ENCODE measurements around the gene ABCD1. TPM values are rescaled to one million over a fixed set of nuclear protein-coding genes. Genes with fewer than 3 reads are reported as not detected.

ABCD1 gene
- polyA plus RNA-seq, 1 donor from 2014 or later, result 3.6 TPM

DNA sequence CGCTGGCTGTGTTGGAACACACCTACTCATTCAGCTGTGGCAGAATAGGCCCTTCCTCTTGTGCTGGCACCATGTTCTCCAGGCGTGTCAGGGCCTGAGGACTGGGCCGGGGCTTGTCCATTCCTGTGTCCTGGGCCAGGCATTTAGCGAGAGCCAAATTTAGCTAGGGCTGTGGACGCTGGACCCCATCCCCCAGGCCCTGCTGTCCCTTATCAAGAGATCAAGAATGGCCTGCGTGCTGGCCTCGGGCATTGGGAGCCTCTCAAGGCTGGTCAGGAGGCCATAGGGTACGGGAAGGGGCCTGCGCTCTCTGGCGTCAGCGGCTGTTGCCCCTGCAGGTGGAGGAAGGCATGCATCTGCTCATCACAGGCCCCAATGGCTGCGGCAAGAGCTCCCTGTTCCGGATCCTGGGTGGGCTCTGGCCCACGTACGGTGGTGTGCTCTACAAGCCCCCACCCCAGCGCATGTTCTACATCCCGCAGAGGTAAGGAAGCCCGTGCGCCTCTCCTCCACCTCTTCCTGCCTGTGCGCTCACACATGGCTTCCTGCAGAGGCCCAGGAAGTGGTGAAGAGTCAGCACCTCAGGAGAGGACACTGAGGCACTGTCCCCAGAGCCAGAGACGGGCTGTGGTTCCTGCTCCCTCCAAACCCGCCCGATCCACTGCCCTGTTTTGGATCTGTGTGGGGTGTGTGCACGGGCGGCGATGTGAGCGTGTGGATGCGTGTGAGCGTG is 15.3 kb downstream of the ABCD1 start:
- no peak overlapping the region for H3K27ac ChIP-seq (ENCODE audit: low read length)
- H2AFZ ChIP-seq (ENCODE audit: low read depth, low read length), result no peak overlapping the region
- H3F3A ChIP-seq (ENCODE audit: insufficient read depth, low read length, poor library complexity, severe bottlenecking), result no peaks in the 10 kb centered on the region
- H3K79me2 ChIP-seq (replicated peaks; ENCODE audit: insufficient read depth, low read length), result no peaks in the 10 kb centered on the region
- no peaks in the 10 kb centered on the region for H3K9me3 ChIP-seq (ENCODE audit: low read length)
- TF ChIP-seq EP300 (conservative IDR thresholded peaks at IDR 0.05; ENCODE audit: poor library complexity, severe bottlenecking) (no peak), SMC3 (conservative IDR thresholded peaks at IDR 0.05; ENCODE audit: poor library complexity) (no peak)
- TF ChIP-seq, protein P1, sequence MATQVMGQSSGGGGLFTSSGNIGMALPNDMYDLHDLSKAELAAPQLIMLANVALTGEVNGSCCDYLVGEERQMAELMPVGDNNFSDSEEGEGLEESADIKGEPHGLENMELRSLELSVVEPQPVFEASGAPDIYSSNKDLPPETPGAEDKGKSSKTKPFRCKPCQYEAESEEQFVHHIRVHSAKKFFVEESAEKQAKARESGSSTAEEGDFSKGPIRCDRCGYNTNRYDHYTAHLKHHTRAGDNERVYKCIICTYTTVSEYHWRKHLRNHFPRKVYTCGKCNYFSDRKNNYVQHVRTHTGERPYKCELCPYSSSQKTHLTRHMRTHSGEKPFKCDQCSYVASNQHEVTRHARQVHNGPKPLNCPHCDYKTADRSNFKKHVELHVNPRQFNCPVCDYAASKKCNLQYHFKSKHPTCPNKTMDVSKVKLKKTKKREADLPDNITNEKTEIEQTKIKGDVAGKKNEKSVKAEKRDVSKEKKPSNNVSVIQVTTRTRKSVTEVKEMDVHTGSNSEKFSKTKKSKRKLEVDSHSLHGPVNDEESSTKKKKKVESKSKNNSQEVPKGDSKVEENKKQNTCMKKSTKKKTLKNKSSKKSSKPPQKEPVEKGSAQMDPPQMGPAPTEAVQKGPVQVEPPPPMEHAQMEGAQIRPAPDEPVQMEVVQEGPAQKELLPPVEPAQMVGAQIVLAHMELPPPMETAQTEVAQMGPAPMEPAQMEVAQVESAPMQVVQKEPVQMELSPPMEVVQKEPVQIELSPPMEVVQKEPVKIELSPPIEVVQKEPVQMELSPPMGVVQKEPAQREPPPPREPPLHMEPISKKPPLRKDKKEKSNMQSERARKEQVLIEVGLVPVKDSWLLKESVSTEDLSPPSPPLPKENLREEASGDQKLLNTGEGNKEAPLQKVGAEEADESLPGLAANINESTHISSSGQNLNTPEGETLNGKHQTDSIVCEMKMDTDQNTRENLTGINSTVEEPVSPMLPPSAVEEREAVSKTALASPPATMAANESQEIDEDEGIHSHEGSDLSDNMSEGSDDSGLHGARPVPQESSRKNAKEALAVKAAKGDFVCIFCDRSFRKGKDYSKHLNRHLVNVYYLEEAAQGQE (IDR thresholded peaks at IDR 0.05; ENCODE audit: borderline replicate concordance), result no peak
- TF ChIP-seq, protein P2, sequence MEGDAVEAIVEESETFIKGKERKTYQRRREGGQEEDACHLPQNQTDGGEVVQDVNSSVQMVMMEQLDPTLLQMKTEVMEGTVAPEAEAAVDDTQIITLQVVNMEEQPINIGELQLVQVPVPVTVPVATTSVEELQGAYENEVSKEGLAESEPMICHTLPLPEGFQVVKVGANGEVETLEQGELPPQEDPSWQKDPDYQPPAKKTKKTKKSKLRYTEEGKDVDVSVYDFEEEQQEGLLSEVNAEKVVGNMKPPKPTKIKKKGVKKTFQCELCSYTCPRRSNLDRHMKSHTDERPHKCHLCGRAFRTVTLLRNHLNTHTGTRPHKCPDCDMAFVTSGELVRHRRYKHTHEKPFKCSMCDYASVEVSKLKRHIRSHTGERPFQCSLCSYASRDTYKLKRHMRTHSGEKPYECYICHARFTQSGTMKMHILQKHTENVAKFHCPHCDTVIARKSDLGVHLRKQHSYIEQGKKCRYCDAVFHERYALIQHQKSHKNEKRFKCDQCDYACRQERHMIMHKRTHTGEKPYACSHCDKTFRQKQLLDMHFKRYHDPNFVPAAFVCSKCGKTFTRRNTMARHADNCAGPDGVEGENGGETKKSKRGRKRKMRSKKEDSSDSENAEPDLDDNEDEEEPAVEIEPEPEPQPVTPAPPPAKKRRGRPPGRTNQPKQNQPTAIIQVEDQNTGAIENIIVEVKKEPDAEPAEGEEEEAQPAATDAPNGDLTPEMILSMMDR (IDR thresholded peaks at IDR 0.05; ENCODE audit: poor library complexity, severe bottlenecking), result no peak
- no peak overlapping the region for H3K9ac ChIP-seq (ENCODE audit: low read length)
- no peaks in the 10 kb centered on the region for H3K9me2 ChIP-seq (ENCODE audit: insufficient read depth, low read length)
- H3K4me3 ChIP-seq (ENCODE audit: low read length), result no peak overlapping the region
- no peaks in the 10 kb centered on the region for H3K27me3 ChIP-seq (ENCODE audit: insufficient read depth, low read depth, low read length)
- no peaks in the 10 kb centered on the region for H3K36me3 ChIP-seq (ENCODE audit: insufficient read depth, low read length)
- no peak overlapping the region for H3K4me2 ChIP-seq (ENCODE audit: low read length)
- H4K20me1 ChIP-seq (ENCODE audit: insufficient read depth), result no peaks in the 10 kb centered on the region

DNA sequence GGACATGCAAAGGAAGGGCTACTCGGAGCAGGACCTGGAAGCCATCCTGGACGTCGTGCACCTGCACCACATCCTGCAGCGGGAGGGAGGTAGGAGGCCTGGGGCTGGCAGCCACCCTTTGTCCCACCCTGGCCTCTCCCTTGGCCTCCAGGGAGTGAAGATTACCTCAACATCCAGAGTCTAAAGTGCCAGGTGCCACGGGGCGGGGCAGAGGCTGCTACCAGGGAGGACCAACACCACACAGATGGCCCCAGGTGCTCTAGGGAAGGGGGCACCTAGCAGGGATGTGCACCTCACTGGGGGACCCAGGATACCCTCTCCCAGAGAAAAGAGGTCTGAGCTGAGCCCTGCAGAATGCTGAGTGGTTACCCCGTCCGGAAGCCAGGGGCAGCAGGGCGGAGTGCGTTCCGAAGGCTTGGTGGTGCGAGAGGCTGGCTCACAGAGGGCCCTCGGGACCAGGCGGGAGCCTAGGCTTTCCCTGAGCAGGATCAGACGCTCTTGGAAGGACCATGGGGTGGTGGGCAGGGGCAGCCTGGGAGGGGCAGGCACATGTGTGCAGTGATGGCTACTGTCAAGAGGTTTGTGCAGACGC is 16.1 kb downstream of the ABCD1 start:
- no peak overlapping the region for H3K27ac ChIP-seq (ENCODE audit: low read length)
- TF ChIP-seq EZH2 (IDR thresholded peaks at IDR 0.05; ENCODE audit: borderline replicate concordance, insufficient read depth, low read length, poor library complexity, severe bottlenecking), result no peak
- H3K9me2 ChIP-seq (ENCODE audit: insufficient read depth, low read length), result no peaks in the 10 kb centered on the region
- H3F3A ChIP-seq (ENCODE audit: insufficient read depth, low read length, poor library complexity, severe bottlenecking), result no peaks in the 10 kb centered on the region
- H3K9me3 ChIP-seq (ENCODE audit: low read length), result no peaks in the 10 kb centered on the region
- no peak overlapping the region for H2AFZ ChIP-seq (ENCODE audit: low read depth, low read length)
- H4K20me1 ChIP-seq (ENCODE audit: insufficient read depth), result no peaks in the 10 kb centered on the region
- H3K27me3 ChIP-seq (ENCODE audit: insufficient read depth, low read depth, low read length), result no peaks in the 10 kb centered on the region
- H3K9ac ChIP-seq (ENCODE audit: low read length), result no peak overlapping the region
- no peaks in the 10 kb centered on the region for H3K79me2 ChIP-seq (replicated peaks; ENCODE audit: insufficient read depth, low read length)
- H3K4me2 ChIP-seq (ENCODE audit: low read length), result no peak overlapping the region
- no peaks in the 10 kb centered on the region for H3K36me3 ChIP-seq (ENCODE audit: insufficient read depth, low read length)
- no peak overlapping the region for H3K4me3 ChIP-seq (ENCODE audit: low read length)

DNA sequence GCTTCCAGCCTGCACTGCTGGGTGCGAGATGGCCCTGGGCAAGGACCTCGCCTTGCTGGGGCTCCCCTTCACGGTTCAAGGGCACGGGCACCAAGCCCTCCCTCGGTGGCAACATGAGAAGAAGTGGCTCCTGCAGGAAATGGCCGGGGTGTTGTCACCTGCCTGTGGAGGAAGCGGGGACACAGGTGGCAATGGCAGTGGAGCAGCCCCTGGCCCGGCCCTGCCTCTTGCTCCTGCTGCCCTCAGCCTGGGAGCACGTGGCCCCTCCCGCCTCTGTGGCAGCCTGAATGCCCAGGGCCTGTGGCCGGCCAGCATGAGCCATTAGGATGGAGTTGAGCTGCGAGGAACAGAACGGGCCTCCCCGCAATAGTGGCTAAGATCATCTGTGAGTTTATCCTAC is 16.8 kb downstream of the ABCD1 start:
- no peaks in the 10 kb centered on the region for H4K20me1 ChIP-seq (ENCODE audit: insufficient read depth)
- H3K9ac ChIP-seq (ENCODE audit: low read length), result no peak overlapping the region
- H3K4me2 ChIP-seq (ENCODE audit: low read length), result no peak overlapping the region
- H3K27me3 ChIP-seq (ENCODE audit: insufficient read depth, low read depth, low read length), result no peaks in the 10 kb centered on the region
- no peaks in the 10 kb centered on the region for H3K36me3 ChIP-seq (ENCODE audit: insufficient read depth, low read length)
- H3K27ac ChIP-seq (ENCODE audit: low read length), result no peak overlapping the region
- no peaks in the 10 kb centered on the region for H3K9me2 ChIP-seq (ENCODE audit: insufficient read depth, low read length)
- H3K79me2 ChIP-seq (replicated peaks; ENCODE audit: insufficient read depth, low read length), result no peaks in the 10 kb centered on the region
- no peaks in the 10 kb centered on the region for H3F3A ChIP-seq (ENCODE audit: insufficient read depth, low read length, poor library complexity, severe bottlenecking)
- no peak overlapping the region for H2AFZ ChIP-seq (ENCODE audit: low read depth, low read length)
- TF ChIP-seq MXI1 (conservative IDR thresholded peaks at IDR 0.05; ENCODE audit: poor library complexity, severe bottlenecking), result no peak
- TF ChIP-seq POLR2AphosphoS5 (IDR thresholded peaks at IDR 0.05), result no peak
- TF ChIP-seq RAD21 (conservative IDR thresholded peaks at IDR 0.05), result no peak
- no peak for TF ChIP-seq EZH2 (IDR thresholded peaks at IDR 0.05; ENCODE audit: borderline replicate concordance, insufficient read depth, low read length, poor library complexity, severe bottlenecking)
- TF ChIP-seq EP300 (conservative IDR thresholded peaks at IDR 0.05; ENCODE audit: poor library complexity, severe bottlenecking), result no peak
- TF ChIP-seq SMC3 (conservative IDR thresholded peaks at IDR 0.05; ENCODE audit: poor library complexity), result no peak
- TF ChIP-seq, protein P2 (IDR thresholded peaks at IDR 0.05; ENCODE audit: poor library complexity, severe bottlenecking), result no peak
- TF ChIP-seq, protein P1 (IDR thresholded peaks at IDR 0.05; ENCODE audit: borderline replicate concordance), result no peak
- TF ChIP-seq TAF1 (IDR thresholded peaks at IDR 0.05; ENCODE audit: low read depth), result no peak
- no peaks in the 10 kb centered on the region for H3K9me3 ChIP-seq (ENCODE audit: low read length)
- H3K4me3 ChIP-seq (ENCODE audit: low read length), result no peak overlapping the region

Measured in neural cell (in vitro differentiated cells).